Measurements from ENCODE around the gene LAMA5.

The LAMA5 gene

DNA sequence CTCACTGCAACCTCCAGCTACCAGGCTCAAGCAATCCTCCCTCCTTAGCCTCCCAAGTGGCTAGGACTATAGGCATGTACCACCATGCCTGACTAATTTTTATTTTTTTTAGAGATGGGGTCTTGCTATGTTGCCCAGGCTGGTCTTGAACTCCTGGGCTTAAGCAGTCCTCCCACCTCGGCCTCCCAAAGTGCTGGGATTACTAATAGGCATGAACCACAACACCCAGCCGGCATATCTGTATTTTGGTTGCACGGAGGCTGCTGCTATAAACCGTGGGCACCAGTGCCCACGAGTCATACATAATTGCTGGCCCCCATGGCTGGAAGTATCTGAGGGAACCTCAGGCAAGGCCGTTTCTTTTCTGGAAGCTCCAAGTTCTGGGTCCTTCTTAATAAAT lies 82.7 kb downstream of the LAMA5 start:
- DNase-seq (ENCODE audit: low spot score), result no peak

DNA sequence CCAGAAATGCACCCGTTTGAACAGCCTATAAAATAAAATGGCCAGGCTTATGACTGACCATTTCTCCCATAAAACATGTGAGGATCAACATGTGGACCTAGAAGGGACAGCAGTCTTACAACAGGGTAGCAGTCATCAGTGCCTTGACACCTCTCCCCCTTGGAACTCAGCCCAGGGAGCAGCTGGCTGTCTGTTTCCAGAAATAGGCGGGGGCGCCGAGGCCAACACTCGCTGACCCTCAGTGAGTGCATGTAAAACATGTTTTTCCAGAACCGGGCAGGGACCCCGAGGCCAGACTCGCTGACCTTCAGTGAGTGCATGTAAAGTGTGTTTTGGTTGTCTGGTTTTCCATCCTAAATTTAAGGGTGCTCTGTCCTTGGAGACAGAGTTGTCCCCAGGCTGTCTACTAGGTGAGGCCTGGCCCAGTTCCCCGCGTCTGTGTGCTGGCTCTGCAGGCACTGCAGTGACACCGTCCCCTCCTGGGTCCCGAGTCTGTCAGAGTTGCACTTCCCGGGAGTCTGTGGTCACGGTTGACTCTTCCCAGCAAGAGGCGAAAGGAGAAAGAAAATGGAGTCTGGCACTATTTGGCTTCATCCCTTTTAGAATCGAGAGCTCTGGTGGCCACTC lies 84.1 kb downstream of the LAMA5 start:
- no peak for DNase-seq (ENCODE audit: low spot score)

DNA sequence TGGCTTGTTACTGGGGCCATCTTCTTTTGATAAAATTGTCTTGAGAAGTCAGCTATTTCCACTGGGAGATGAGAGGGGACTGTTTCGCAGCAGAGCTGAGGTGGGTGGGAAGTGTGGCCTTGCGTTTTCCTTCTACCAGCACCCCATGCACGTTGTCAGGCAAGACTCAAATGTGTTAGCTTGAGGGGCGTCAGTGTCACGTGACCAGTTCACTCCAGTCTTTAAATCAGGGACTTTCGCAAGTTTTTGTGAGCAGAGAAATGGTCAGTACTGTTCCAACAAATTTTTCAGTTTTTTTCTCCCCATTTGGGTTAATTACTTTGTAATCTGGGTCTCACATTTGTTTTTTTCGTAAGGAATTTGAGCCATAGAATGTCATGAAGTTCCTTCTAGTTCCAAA lies 85.0 kb downstream of the LAMA5 start:
- no peak for DNase-seq (ENCODE audit: low spot score)

DNA sequence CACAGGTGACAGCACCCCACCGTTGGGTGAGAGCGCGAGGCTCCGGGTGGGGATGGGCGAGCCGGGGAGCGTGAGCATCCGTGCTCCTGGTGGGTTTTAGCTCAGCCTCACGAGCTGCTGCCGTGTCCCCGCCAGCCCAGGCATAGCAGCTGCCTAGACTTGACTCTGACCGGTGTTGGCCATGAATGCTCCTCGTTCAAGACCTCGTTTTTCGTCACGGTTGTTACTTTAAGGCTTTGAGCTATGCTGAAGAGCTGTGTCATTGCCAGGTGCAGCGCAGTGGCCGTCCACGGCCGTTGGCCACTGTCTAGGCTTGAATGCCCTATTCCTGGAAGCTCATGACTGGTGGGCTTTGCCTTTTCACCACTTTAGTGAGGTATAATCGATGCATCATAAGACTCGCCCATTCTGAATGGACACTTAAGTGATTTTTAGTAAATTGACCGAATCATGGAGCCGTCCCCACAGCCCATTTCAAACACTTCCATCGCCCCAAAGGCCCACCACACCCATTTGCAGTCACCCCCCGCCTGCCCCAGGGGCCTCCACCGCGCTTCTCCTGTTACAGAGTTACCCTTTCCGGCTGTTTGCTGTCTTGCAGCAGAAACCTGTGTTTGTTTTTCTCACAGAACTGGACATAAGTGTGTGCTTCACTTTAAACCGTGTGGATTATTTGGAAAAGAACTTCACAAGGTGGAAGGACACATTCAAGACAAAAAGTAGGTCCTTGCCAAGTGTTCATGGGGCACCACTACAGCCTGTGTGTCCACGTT lies 85.8 kb downstream of the LAMA5 start:
- DNase-seq (ENCODE audit: low spot score), result no peak

DNA sequence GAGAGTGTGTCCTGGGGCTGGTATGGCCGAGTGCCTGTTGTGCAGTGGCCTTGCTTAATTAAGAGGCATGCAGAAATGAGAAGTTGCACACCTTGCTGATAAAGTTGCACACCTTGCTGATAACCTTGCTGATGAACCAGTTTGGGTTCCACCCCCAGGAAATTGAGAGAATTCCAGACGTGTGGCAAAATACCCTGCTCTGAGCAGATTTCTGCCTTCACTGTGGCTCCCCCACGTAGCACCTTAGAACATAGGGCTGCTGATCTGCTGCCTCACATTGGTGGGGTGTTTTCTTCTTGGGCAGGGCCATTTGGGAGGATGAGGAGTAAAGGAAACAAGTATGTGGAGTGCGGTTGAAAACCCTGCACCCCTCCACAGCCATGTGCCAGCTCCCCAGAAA lies 86.8 kb downstream of the LAMA5 start:
- DNase-seq (ENCODE audit: low spot score), result no peak

DNA sequence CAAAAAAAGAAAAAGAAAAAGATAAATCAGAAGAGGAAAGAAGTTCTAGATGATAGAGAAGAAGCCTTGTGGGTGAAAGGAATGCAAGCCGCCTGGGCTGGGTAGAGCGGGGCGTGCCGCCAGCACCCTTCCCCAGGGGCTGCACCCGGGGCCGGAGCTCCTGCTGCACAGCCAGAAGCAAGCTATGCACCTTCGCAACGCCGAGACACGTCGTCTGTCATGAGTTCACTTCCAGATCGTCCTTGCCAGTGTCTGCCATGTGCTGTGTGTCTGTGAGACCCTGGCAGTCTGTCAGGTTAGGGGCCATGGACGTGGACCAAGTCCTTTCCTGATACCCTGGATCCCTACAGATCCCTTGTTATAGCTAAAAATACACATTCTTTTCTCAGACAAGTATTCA lies 89.9 kb downstream of the LAMA5 start:
- no peak for DNase-seq (ENCODE audit: low spot score)

DNA sequence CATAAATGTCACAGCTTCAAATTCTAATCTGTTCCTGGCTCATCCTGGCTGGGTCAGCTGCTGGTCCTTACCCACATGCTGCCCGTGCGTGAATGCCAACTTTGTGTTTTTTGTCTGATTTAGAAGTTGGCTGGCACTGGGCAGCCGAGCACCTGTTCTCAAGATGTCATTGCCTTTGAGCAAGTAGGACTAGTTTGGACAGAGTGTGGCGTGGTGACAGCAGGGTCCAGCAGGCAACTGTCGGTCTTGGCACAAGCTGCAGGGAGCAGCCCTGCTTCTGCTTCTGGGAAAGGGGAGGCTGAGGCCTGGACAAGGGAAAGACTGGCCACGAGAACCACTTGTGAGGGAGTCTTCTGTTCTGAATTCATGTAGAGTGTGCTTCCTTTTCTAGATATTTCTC lies 90.7 kb downstream of the LAMA5 start:
- no peak for DNase-seq (ENCODE audit: low spot score)

DNA sequence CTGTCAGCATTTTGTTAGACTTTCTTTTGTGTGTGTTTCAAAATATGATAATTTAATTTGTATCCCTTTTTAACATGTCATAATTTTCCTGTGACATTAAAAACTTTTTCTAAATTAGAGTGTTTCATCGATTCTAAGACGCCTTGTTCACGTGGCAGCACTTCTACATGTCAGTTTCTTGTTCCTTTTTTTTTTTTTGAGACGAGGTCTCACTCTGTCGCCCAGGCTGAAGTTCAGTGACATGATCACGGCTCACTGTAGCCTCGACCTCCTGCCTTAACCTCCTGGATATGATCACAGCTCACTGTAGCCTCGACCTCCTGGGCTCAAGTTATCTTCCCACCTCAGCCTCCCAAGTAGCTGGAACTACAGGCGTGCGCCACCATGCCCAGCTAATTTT lies 91.9 kb downstream of the LAMA5 start:
- DNase-seq (ENCODE audit: low spot score), result no peak

DNA sequence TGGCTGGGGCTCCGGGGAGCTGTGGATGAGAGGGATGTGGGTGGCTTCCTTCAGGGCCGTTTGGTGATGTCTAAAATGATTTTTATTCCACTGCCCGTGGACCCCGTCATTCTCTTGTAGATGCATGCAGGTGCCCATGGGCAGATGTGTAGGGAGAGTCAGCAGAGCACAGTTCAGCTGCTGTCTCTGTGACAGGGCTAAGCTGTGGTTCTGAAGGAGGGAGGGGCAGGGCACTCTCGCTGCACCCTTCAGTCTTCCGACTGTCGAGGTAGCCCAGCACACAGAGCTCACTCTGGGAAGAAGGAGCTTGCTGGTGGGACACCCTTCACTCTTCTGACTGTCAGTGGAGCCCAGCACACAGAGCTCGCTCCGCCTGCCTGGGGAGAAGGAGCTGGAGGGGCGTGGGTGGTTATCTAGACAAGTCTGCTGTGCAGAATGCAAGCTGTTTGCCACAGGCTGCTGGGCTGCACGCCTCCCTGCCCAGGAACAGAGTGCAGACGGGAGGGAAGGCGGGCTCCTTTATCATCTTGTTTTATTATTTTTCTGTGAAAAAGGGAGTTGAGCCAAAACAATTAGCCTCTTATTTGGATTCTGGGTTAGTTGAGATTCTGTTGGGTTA lies 92.7 kb downstream of the LAMA5 start:
- DNase-seq (ENCODE audit: low spot score), result no peak

DNA sequence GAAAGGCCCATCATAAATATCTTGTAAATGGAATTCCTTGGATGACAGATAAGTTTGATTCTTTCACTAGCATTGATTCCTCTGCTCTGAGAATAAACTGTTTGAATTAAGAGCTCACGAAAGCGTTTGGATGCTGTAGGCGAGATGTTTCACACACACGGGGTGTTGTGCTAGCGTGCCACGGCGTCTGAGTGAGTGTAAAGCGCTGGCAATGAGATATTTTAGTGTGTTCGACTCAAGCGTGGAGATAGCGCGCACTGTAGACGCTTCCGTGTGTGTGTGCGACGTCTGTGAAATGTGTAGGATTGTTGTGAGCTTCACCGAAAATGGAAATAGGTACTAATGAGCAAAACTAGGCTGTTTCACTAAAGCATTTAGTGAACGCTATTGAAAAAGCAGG lies 93.7 kb downstream of the LAMA5 start:
- DNase-seq (ENCODE audit: low spot score), result no peak

DNA sequence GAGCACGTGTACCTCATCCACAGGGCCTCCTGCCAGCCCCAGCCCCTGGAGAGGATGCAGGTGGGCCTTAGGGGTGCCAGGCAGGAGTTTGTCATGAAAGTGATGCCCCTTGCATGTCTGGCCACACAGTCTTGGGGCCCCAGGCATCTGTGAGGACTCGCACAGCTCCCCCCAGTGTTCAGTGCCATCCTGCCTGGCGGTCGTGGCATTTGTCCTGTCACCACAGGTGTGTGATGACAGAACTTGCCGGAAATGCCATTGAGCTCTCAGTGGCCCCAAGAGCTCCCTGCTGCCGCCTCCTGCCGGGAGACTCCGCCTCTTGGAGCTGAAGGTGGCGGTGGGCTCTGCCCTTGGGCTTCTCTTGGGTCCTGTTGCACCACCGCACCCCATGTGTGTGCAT lies 94.9 kb downstream of the LAMA5 start:
- no peak for DNase-seq (ENCODE audit: low spot score)

DNA sequence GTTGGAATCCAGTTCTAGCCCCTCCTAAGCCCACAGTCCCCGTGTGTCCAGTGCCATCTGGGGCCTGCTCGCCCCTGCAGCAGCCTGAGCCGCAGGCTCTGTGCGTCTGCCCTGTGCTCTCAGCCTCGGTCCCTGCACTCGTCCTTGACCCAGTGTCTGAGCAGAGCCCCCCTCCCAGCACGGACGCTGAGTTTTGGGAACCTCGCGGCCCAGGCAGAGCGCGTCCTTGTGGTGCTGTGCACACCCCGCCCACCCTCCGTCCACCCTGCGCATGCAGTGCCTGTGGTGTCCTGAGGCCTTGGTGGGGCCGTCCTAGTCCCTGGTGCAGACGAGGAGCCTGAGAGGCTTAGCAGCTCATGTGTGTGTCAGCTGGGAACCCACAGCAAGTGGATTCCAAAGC lies 97.2 kb downstream of the LAMA5 start:
- DNase-seq (ENCODE audit: low spot score), result no peak

DNA sequence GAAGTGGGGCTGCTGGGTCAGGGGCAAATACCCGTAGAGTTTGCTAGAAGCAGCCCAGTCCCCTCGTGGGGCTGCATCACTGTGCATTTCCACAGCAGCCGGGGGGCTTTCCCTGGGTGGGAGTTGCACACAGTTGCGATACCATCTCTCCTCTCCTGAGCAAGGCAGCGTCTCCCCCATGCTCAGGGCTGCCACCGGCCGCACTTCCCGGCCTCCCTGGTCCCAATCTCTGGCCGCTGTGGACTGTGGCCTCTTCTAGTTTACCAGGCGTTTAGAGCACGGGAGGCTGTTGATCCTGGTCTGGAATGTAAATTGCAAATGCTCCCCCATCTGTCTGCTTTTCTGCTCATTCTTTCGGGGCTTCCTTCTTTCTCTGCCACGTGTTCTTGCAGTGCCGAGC lies 97.7 kb downstream of the LAMA5 start:
- DNase-seq (ENCODE audit: low spot score), result no peak

DNA sequence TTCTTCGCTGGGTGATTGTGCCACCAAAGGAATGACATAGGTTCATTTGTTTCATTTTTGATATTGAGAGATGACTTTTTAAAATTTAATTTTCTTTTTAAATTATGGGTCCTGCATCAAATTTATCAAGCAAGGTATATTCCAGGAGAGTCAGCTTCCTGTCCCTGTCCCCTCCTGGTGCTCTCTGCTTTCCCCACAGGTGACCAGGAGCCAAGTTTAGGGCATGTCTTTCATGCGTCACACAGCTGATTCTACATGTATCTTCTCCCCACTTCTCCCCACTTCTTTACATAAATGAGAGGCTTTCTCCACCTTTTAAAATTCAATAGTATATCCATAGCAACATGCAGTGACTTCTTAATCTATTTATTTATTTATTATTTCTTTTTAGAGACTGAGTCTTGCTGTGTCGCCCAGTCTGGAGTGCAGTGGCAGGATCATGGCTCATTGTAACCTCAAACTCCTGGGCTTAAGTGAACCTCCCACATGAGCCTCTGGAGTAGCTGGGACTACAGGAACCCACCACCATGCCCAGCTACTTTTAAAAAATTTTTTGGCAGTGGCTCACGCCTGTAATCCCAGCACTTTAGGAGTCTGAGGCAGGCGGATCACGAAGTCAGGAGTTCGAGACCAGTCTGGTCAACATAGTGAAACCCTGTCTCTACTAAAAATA lies 98.7 kb downstream of the LAMA5 start:
- DNase-seq (ENCODE audit: low spot score), result no peak

DNA sequence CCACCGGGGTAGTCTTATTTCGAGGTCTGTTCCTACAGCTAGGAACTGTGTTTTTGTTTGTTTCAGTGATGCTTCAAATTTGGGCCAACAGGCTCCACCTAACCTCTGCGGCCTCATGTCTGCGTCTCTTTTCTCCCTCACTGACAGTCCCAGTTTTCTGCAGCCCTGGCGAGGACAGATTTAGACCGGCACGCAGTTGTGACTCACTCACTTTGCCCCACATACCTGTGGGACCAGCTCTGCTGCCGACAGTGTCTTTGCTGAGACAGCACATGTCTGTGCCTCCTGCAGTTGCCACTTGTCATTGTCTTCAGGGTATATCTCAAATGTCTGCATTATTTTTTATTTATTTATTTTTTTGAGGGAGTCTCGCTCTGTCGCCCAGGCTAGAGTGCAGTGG lies 99.6 kb downstream of the LAMA5 start:
- no peak for DNase-seq (ENCODE audit: low spot score)

DNA sequence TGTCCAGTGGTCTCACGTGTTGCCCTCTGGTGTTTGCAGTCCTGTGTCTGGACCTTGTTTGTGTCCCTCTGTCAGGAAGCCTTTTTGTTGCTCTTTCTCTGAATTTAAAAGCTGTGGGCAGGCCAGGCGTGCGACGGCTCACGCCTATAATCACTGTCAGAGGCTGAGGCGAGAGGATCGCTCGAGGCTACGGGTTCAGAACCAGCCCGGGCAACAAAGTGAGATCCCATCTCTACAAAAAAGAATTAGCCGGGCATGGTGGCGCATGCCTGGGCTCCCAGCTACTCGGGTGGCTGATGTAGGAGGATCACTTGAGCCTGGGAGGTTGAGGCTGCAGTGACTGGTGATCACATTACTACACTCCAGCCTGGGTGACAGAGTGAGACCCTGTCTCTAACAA lies 100.3 kb downstream of the LAMA5 start:
- no peak for DNase-seq (ENCODE audit: low spot score)

DNA sequence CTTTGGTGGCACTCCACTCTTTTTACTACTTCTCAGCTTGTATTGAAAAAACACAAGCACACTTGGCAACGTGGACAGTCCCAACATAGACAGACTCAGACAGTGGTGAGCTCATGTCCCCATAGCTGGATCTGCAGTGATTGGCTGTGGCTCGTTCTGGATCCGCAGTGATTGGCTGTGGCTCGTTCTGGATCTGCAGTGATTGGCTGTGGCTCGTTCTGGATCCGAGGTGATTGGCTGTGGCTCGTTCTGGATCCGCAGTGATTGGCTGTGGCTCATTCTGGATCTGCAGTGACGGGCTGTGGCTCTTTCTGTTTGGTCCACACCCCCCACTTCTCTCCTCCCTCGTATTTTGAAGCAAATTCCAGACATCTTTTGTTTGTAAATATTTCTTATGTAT lies 100.8 kb downstream of the LAMA5 start:
- no peak for DNase-seq (ENCODE audit: low spot score)

DNA sequence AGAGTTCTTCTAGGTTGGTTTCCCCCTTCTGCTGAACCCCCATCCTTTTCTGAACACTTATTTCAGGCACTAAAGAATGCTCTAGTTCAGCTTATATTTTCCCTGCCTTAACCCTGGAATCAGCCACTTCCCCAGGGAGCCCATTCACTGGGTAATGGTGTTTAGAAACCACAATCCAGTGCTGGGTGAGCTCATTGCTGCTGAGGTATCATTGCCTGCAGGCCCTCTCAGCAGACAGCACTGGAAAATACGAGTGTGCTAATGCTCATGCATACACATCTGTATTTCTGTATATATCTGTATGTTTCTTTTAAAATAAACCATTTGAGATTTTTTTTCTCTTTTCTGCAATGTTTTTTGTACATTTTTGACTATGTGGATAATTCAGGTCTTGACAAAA lies 101.7 kb downstream of the LAMA5 start:
- DNase-seq (ENCODE audit: low spot score), result no peak

DNA sequence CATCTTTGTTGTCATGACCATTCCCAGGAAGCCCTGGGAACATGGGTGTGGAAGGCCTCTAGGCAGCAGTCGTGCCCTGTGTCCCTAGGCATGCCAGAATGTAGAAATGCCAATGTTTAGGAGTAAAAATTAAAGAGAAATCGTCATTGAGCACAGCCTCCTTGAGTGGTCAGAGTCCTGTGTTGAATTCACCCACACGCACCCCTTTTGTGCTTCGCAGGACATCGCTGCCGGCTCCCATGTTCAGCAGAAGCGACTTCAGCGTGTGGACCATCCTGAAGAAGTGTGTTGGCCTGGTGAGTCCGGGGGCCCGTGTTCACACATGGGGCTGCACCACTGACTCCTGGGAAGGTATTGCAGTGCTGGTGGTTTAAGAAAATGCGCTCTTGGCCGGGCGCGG lies 103.7 kb downstream of the LAMA5 start:
- DNase-seq (ENCODE audit: low spot score), result no peak

DNA sequence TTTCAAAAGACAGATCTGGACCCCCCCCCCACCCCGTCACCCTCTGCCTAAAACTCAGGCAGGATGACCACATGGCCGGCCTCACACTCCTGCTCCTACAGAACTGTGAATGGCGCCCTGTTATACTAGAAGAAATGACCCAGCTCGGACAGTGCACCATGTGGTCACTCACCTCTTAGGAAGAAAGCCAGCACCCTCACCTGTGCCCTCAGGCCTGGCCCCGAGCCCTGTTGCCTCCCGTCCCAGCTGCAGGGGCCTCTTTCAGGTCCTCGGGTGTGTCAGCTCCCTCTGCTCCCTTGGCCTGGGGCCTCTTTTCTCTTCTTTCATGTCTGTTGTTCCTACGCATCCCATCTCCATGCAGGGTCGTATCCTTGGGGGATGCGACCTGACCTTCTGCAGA lies 105.0 kb downstream of the LAMA5 start:
- DNase-seq (ENCODE audit: low spot score), result no peak

DNA sequence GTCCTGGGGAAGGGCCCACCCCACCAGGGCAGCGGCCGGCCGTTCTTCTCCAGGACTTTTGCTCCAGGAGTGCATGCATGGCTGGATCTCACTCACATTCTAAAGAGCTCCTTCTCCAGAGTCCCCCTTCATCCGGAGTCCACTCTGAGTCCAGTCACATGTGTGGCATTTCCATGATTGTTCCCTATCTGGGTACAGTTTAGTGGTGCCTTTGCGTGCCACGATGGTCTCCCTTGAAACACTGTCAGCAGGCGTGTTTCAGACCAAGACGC lies 107.9 kb downstream of the LAMA5 start:
- DNase-seq (ENCODE audit: low spot score), result no peak
